ENCODE results near the gene NLGN3.

DNA sequence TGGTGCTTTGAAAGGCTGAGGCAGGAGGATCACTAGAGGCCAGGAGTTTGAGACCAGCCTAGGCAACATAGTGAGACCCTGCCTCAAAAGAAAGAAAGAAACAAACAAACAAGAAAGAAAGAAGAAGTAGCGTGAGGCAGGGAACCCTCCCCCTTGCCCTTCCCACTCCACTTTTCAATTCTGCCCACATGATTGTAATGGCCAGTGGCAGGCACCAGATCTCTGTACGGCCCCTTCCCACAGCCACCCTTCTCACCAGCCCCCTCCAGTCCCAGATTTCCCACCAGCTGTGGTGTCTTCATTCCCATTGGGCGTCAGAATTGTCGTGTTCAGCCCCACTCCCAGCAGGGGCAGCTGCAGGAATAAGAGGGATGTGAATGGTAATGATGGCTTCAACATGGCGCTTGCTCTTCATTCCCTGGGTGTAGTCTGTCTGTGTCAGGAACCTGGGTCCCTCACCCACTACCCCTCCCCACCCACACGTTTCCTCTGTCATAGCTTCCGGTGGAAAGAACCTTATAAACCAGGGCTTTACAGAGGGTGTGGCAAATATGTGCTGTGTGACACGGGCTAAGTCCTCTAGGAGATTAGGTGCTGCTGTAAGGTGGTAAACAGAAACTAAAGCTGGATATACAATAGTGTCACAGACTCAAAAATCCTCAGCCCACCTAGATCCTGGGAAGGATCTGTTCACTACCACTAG is 33.3 kb upstream of the NLGN3 start, which contains the start of gene IL2RG:
- TF ChIP-seq POLR2A (IDR thresholded peaks at IDR 0.05): no peak
- no peak for TF ChIP-seq POLR2AphosphoS5 (IDR thresholded peaks at IDR 0.05)
- TF ChIP-seq, protein P1, sequence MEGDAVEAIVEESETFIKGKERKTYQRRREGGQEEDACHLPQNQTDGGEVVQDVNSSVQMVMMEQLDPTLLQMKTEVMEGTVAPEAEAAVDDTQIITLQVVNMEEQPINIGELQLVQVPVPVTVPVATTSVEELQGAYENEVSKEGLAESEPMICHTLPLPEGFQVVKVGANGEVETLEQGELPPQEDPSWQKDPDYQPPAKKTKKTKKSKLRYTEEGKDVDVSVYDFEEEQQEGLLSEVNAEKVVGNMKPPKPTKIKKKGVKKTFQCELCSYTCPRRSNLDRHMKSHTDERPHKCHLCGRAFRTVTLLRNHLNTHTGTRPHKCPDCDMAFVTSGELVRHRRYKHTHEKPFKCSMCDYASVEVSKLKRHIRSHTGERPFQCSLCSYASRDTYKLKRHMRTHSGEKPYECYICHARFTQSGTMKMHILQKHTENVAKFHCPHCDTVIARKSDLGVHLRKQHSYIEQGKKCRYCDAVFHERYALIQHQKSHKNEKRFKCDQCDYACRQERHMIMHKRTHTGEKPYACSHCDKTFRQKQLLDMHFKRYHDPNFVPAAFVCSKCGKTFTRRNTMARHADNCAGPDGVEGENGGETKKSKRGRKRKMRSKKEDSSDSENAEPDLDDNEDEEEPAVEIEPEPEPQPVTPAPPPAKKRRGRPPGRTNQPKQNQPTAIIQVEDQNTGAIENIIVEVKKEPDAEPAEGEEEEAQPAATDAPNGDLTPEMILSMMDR (IDR thresholded peaks at IDR 0.05): no peak
